Suprapubic skin (tissue), 3 donors: ENCODE data around the gene C11orf91.

ENCODE experiments used
- EP300 ChIP-seq: sonication (generic); formaldehyde crosslinking; IDR thresholded peaks from one replicate; pipeline ENCODE4 v1.6.1; 2017; ENCODE audit warnings: antibody characterized with exemption
- POLR2A ChIP-seq, 2 donors: fragments of 450-650 bp; IDR thresholded peaks; one replicate each; pipeline ENCODE4 v1.6.1; 2017; ENCODE audit warnings: antibody characterized with exemption in 2 of 2, mild to moderate bottlenecking in 2 of 2, moderate library complexity in 2 of 2
- TF ChIP-seq, protein P1 (sequence below), 2 donors: fragments of 200-600 bp in 1 of 2; fragments of 450-650 bp in 1 of 2; sonication (generic) in 1 of 2; IDR thresholded peaks; one replicate each; pipeline ENCODE4 v1.5.1; 2016 to 2019; ENCODE audit warnings: antibody characterized with exemption in 2 of 2, mild to moderate bottlenecking in 1 of 2, moderate library complexity in 1 of 2

DNA sequence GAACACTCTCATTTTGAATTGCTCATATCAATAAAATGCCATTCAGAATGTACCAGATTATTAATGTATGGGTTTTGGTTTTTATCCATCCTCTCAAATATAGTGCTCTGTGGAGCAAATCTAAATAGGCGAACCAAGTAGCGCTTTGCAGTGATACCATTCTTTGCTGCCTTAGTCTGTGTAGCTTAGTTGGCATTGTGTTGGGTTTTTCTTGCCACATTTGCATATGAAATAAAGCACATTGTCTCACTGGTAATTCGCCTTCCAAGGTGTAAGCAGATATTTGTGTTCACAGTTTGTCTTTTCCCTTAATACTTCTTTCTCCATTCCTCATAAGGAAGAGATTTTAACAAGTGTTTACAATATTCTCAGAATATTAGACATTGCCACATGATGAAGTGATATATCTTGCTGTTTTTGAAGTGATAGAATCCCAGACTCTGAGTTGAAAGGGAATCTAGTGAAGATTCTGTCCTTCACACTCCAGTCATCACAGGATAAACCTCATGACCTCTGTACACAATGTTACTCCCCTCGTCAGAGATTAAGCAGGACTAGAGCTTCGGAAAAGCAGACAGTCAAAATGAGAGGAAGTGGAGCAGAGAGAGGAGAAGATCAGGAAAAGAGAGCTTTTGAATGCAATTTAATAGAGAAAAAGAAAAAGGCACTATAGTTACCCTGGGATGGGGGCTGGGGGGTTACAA lies 16.5 kb downstream of the C11orf91 start:
- TF ChIP-seq, protein P1, sequence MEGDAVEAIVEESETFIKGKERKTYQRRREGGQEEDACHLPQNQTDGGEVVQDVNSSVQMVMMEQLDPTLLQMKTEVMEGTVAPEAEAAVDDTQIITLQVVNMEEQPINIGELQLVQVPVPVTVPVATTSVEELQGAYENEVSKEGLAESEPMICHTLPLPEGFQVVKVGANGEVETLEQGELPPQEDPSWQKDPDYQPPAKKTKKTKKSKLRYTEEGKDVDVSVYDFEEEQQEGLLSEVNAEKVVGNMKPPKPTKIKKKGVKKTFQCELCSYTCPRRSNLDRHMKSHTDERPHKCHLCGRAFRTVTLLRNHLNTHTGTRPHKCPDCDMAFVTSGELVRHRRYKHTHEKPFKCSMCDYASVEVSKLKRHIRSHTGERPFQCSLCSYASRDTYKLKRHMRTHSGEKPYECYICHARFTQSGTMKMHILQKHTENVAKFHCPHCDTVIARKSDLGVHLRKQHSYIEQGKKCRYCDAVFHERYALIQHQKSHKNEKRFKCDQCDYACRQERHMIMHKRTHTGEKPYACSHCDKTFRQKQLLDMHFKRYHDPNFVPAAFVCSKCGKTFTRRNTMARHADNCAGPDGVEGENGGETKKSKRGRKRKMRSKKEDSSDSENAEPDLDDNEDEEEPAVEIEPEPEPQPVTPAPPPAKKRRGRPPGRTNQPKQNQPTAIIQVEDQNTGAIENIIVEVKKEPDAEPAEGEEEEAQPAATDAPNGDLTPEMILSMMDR (IDR thresholded peaks at IDR 0.05), result no peak
- TF ChIP-seq POLR2A (IDR thresholded peaks at IDR 0.05) (no peak), EP300 (no peak)
